HepG2 (cell line): Measurements from ENCODE around the gene GALC.

Experiments
- CCAR2 ChIP-seq: fragments of 200-400 bp; formaldehyde crosslinking; optimal IDR thresholded peaks from 2 replicates; pipeline ENCODE3; 2018; ENCODE audit warnings: low read depth, mild to moderate bottlenecking, low read length, moderate library complexity
- CHD2 ChIP-seq: IDR thresholded peaks from 2 replicates; pipeline ENCODE4 v1.6.1; 2011; ENCODE audit warnings: low read depth, low read length, improper control_type of control experiment
- ETV5 ChIP-seq: IDR thresholded peaks from 2 replicates; pipeline ENCODE4 v1.6.1; 2018; ENCODE audit warnings: missing biosample characterization, missing genetic modification reagents, inconsistent platforms, borderline replicate concordance
- PPARG ChIP-seq: conservative IDR thresholded peaks from 2 replicates; pipeline ENCODE4 v1.6.1; 2016; ENCODE audit warnings: missing biosample characterization, missing genetic modification reagents
- RFXANK ChIP-seq: IDR thresholded peaks from 2 replicates; pipeline ENCODE4 v1.6.1; 2016
- SMAD1 ChIP-seq: sonication (generic); formaldehyde crosslinking; IDR thresholded peaks from 2 replicates; pipeline ENCODE4 v1.4.0; 2020; ENCODE audit warnings: missing genetic modification reagents, low read depth, mild to moderate bottlenecking, borderline replicate concordance
- SMC3 ChIP-seq: IDR thresholded peaks from 2 replicates; pipeline ENCODE4 v1.6.1; 2011; ENCODE audit warnings: low read length, improper control_type of control experiment
- THAP7 ChIP-seq: sonication (generic); formaldehyde crosslinking; IDR thresholded peaks from 2 replicates; pipeline ENCODE4 v1.8.1; 2023; ENCODE audit warnings: mild to moderate bottlenecking, missing genetic modification reagents
- ZNF337 ChIP-seq: sonication (generic); formaldehyde crosslinking; IDR thresholded peaks from 2 replicates; pipeline ENCODE4 v1.5.1; 2020; ENCODE audit warnings: missing genetic modification reagents, low read depth, mild to moderate bottlenecking, borderline replicate concordance
- ZNF816 ChIP-seq: sonication (generic); formaldehyde crosslinking; IDR thresholded peaks from 2 replicates; pipeline ENCODE4 v1.8.0; 2022; ENCODE audit warnings: missing genetic modification reagents, mild to moderate bottlenecking, borderline replicate concordance
- TF ChIP-seq, protein P1 (sequence below): IDR thresholded peaks from 2 replicates; pipeline ENCODE4 v1.6.1; 2016; ENCODE audit warnings: low read depth, borderline replicate concordance
- TF ChIP-seq, protein P2 (sequence below), 2 experiments: sonication (generic) in 1 of 2; formaldehyde crosslinking in 1 of 2; IDR thresholded peaks; 2 replicates each; pipeline versions ENCODE4 v1.5.1 to v1.6.1; 2011 to 2020; ENCODE audit warnings: borderline replicate concordance in 1 of 2, low read depth in 1 of 2, low read length in 1 of 2, mild to moderate bottlenecking in 1 of 2, missing genetic modification reagents in 1 of 2, moderate library complexity in 1 of 2

DNA sequence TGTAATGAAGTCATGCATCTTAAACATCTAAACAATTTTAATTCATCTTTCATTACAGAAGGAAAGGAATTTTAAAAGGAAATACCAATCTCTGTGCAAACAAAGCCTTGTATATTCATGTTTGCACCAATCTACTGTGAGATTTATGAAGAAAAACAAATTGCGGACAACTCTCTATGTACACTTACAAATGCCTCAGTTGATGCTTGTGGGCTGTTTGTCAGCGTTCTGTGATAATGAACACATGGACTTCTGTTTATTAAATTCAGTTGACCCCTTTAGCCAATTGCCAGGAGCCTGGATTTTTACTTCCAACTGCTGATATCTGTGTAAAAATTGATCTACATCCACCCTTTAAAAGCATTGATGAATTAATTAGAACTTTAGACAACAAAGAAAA is 17.3 kb upstream of the GALC start:
- TF ChIP-seq SMAD1 (CRISPR knock-in tag) (no peak), CCAR2 (no peak), ETV5 (CRISPR knock-in tag) (no peak), PPARG (CRISPR knock-in tag) (no peak), ZNF337 (CRISPR knock-in tag) (no peak), ZNF816 (CRISPR knock-in tag) (no peak), THAP7 (CRISPR knock-in tag) (no peak), SMC3 (no peak), RFXANK (CRISPR knock-in tag) (no peak), CHD2 (no peak)
- TF ChIP-seq, protein P1, sequence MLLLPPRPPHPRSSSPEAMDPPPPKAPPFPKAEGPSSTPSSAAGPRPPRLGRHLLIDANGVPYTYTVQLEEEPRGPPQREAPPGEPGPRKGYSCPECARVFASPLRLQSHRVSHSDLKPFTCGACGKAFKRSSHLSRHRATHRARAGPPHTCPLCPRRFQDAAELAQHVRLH: no peak
- TF ChIP-seq, protein P2, sequence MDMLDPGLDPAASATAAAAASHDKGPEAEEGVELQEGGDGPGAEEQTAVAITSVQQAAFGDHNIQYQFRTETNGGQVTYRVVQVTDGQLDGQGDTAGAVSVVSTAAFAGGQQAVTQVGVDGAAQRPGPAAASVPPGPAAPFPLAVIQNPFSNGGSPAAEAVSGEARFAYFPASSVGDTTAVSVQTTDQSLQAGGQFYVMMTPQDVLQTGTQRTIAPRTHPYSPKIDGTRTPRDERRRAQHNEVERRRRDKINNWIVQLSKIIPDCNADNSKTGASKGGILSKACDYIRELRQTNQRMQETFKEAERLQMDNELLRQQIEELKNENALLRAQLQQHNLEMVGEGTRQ (IDR thresholded peaks at IDR 0.05; ENCODE audit: low read depth, low read length): no peak
- TF ChIP-seq, protein P2 (CRISPR knock-in tag; IDR thresholded peaks at IDR 0.05; ENCODE audit: borderline replicate concordance): no peak
